Sigmoid colon (tissue), 4 donors: ENCODE data around the gene RBBP6.

Experiments used
- CTCF ChIP-seq, 4 experiments: fragments of 450-650 bp in 3 of 4; fragments of 200-600 bp in 1 of 4; IDR thresholded peaks; one replicate each; pipeline ENCODE4 v1.5.1; 2016 to 2019; ENCODE audit warnings: antibody characterized with exemption in 4 of 4, mild to moderate bottlenecking in 3 of 4, moderate library complexity in 2 of 4
- EP300 ChIP-seq, 4 donors: sonication (generic); formaldehyde crosslinking; IDR thresholded peaks; one replicate each; pipeline ENCODE4 v1.6.1; 2017; ENCODE audit warnings: antibody characterized with exemption in 4 of 4
- POLR2A ChIP-seq, 2 donors: fragments of 450-650 bp; IDR thresholded peaks; one replicate each; pipeline ENCODE4 v1.6.1; 2016; ENCODE audit warnings: antibody characterized with exemption in 2 of 2, mild to moderate bottlenecking in 2 of 2, moderate library complexity in 2 of 2

GRCh38 chr16:24515186-24515585, 24.2 kb upstream of the RBBP6 start:
- TF ChIP-seq CTCF (IDR thresholded peaks at IDR 0.05) (no peak), POLR2A (IDR thresholded peaks at IDR 0.05) (no peak), EP300 (IDR thresholded peaks at IDR 0.05) (no peak)
